HepG2 (cell line): ENCODE data around the gene CXCL17.

Experiments used
- FOXM1 ChIP-seq: sonication (generic); formaldehyde crosslinking; IDR thresholded peaks from 2 replicates; pipeline ENCODE4 v1.5.0; 2020; ENCODE audit warnings: missing genetic modification reagents
- HMG20B ChIP-seq: conservative IDR thresholded peaks from 2 replicates; pipeline ENCODE4 v1.6.1; 2016; ENCODE audit warnings: missing genetic modification reagents, missing compliant biosample characterization
- MAFK ChIP-seq, 2 experiments: IDR thresholded peaks in 1 of 2; conservative IDR thresholded peaks in 1 of 2; 2 replicates each; pipeline ENCODE4 v1.6.1; 2011; ENCODE audit warnings: improper control_type of control experiment in 2 of 2, low read length in 2 of 2
- TF ChIP-seq, protein P1 (sequence below): sonication (generic); formaldehyde crosslinking; IDR thresholded peaks from 2 replicates; pipeline ENCODE4 v1.4.0; 2020; ENCODE audit warnings: missing genetic modification reagents
- TF ChIP-seq, protein P2 (sequence below): IDR thresholded peaks from 2 replicates; pipeline ENCODE4 v1.6.1; 2016

DNA sequence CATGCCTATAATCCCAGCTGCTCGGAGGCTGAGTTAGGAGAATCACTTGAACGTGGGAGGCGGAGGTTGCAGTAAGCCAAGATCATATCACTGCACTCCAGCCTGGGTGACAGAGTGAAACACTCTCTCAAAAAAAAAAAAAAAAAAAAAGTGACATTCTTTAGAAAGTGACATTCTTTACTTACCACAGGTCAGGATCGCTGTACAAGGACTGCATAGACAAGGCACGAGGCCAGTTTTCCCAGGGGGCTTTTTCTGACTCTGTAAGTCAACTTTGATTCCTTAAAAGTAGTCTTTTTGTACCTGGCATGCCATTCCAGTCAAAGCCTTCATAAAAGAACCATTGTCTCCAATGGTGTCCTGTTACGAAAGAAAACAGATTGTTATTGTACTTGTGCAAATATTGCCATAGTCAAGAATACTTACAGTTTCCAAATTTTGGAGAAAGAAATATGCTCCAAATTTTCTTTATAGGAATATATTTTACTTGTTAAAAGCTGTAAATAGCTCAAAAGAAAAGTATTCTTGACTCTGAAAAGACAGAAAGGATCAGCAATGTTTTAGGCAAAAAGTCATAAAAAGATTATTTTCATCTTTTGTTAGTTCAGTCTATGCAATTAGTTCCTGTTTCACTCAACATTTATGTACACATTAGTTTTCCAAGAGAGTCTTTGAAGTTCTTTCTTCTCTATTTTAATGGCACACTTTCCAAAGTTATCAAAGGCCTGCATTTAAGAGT is 46.2 kb upstream of the CXCL17 start:
- TF ChIP-seq MAFK (conservative IDR thresholded peaks at IDR 0.05 in 1 of 2, IDR thresholded peaks at IDR 0.05 in 1 of 2; ENCODE audit: low read length in 2 of 2): no peak
- TF ChIP-seq, protein P1, sequence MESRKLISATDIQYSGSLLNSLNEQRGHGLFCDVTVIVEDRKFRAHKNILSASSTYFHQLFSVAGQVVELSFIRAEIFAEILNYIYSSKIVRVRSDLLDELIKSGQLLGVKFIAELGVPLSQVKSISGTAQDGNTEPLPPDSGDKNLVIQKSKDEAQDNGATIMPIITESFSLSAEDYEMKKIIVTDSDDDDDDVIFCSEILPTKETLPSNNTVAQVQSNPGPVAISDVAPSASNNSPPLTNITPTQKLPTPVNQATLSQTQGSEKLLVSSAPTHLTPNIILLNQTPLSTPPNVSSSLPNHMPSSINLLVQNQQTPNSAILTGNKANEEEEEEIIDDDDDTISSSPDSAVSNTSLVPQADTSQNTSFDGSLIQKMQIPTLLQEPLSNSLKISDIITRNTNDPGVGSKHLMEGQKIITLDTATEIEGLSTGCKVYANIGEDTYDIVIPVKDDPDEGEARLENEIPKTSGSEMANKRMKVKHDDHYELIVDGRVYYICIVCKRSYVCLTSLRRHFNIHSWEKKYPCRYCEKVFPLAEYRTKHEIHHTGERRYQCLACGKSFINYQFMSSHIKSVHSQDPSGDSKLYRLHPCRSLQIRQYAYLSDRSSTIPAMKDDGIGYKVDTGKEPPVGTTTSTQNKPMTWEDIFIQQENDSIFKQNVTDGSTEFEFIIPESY (CRISPR knock-in tag): no peak
- TF ChIP-seq, protein P2, sequence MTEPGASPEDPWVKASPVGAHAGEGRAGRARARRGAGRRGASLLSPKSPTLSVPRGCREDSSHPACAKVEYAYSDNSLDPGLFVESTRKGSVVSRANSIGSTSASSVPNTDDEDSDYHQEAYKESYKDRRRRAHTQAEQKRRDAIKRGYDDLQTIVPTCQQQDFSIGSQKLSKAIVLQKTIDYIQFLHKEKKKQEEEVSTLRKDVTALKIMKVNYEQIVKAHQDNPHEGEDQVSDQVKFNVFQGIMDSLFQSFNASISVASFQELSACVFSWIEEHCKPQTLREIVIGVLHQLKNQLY (CRISPR knock-in tag): peak; percentile 56; the same call in 1 of the 2 replicates
- no peak for TF ChIP-seq FOXM1 (CRISPR knock-in tag)
- 0 out of 2 replicates have a peak, but pooled peaks have one; percentile 27 for TF ChIP-seq HMG20B (CRISPR knock-in tag)
